Progenitor cell of endocrine pancreas (in vitro differentiated cells): ENCODE measurements around the gene ADH1B. TPM values are rescaled to one million over a fixed set of nuclear protein-coding genes. Genes with fewer than 3 reads are reported as not detected.

ENCODE experiments used
- DNase-seq: peaks from one replicate; pipeline ENCODE4 v3.0.0; 2021; ENCODE audit warnings: low spot score; ENCODE audit not compliant: unreplicated experiment
- H3K27ac Mint-ChIP-seq: 2 replicates; pipeline ENCODE4 v1.8.0; 2021; ENCODE audit warnings: mild to moderate bottlenecking, moderate library complexity, mixed read lengths
- H3K27me3 Mint-ChIP-seq: 2 replicates; pipeline ENCODE4 v1.8.0; 2021; ENCODE audit warnings: mixed read lengths
- H3K36me3 Mint-ChIP-seq: 2 replicates; pipeline ENCODE4 v1.8.0; 2022; ENCODE audit warnings: mixed read lengths; ENCODE audit not compliant: insufficient read depth
- H3K4me1 Mint-ChIP-seq: 2 replicates; pipeline ENCODE4 v1.8.0; 2021; ENCODE audit warnings: low read depth, mixed read lengths
- H3K4me3 Mint-ChIP-seq: 2 replicates; pipeline ENCODE4 v1.8.0; 2021; ENCODE audit warnings: low read depth, mild to moderate bottlenecking, moderate library complexity, mixed read lengths
- H3K9me3 Mint-ChIP-seq: 2 replicates; pipeline ENCODE4 v1.8.0; 2021; ENCODE audit warnings: low read depth, mixed read lengths
- total RNA-seq: library from RNA; stranded (reverse); gene quantifications from 2 replicates; pipeline ENCODE4 v1.2.1, GENCODE V29; 2021
- TF ChIP-seq, protein P1 (sequence below): fragments of 200-600 bp; sonication (generic); IDR thresholded peaks from one replicate; pipeline ENCODE4 v1.5.0; 2021; ENCODE audit warnings: antibody characterized with exemption, mild to moderate bottlenecking; ENCODE audit not compliant: unreplicated experiment

ADH1B gene
- total RNA-seq, 1 donor from 2014 or later: 0.53 TPM

DNA sequence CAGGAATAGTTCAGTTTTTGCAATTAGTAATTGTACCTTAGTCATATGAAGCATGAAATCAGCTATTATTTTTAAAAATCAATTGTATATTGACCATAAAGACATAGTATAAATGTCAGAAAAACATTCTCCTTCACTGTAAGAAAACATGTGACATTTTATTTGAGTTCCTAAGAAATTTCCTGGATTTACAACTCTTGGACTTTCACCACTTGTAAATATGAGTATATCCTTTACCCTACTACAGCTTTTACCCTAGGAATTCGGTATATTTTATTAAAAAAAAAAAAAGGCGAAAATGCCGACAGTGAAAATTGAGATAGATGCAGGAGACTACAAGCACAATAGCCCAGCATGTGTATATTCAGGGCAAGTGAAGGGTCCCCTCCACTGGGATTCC is 45.3 kb downstream of the ADH1B start:
- peaks cover 2% of the 10 kb centered on the region for H3K9me3 Mint-ChIP-seq
- no peak for DNase-seq
- no peaks in the 10 kb centered on the region for H3K4me1 Mint-ChIP-seq
- no peaks in the 10 kb centered on the region for H3K36me3 Mint-ChIP-seq
- peaks cover 4% of the 10 kb centered on the region for H3K27me3 Mint-ChIP-seq
- no peak overlapping the region for H3K27ac Mint-ChIP-seq
- H3K4me3 Mint-ChIP-seq: no peak overlapping the region
- TF ChIP-seq, protein P1, sequence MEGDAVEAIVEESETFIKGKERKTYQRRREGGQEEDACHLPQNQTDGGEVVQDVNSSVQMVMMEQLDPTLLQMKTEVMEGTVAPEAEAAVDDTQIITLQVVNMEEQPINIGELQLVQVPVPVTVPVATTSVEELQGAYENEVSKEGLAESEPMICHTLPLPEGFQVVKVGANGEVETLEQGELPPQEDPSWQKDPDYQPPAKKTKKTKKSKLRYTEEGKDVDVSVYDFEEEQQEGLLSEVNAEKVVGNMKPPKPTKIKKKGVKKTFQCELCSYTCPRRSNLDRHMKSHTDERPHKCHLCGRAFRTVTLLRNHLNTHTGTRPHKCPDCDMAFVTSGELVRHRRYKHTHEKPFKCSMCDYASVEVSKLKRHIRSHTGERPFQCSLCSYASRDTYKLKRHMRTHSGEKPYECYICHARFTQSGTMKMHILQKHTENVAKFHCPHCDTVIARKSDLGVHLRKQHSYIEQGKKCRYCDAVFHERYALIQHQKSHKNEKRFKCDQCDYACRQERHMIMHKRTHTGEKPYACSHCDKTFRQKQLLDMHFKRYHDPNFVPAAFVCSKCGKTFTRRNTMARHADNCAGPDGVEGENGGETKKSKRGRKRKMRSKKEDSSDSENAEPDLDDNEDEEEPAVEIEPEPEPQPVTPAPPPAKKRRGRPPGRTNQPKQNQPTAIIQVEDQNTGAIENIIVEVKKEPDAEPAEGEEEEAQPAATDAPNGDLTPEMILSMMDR: no peak

DNA sequence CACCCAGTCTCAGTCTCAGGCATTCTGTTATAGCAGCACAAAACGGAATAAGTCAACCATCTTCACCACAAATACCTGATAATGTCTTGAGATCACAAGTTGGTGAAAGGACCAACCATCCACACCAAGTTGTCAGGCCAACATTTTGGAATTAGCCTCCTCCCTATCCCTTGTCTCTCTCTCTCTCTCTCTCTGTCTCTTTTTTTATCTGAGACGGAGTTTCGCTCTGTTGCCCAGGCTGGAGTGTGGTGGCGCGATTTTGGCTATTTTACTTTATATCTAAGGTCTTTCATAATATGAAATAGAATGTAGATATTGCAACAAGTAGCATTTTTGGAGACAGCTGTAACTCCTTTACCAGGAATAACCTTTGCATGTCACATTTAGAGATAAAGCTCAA is 46.2 kb downstream of the ADH1B start:
- Mint-ChIP-seq H3K36me3 (no peaks in the 10 kb centered on the region), H3K27me3 (peaks cover 2% of the 10 kb centered on the region), H3K9me3 (peaks cover 2% of the 10 kb centered on the region), H3K27ac (no peak overlapping the region), H3K4me3 (no peak overlapping the region), H3K4me1 (no peaks in the 10 kb centered on the region)
- TF ChIP-seq, protein P1: no peak
- DNase-seq: no peak

DNA sequence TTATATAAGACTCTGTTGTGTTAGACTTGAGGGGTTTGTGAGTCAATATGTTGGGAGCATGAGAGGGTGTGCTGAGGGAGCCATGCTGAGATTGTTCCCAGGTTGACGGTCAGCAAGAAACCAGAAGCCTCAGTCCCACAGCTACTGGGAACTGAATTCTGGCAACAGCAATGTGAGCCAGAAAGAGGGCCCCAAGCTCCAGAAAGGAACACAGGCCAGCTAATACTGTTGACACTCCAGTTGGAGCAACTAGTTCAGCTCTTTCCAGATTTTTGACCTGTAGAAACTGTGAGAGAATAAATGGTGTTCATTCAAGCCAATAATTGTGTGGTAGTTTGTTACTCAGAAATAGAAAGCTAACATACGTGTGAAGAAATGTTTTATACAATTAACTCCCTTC is 47.5 kb downstream of the ADH1B start:
- DNase-seq: no peak
- TF ChIP-seq, protein P1: no peak
- no peak overlapping the region for H3K4me3 Mint-ChIP-seq
- H3K9me3 Mint-ChIP-seq: peaks cover 5% of the 10 kb centered on the region
- H3K27me3 Mint-ChIP-seq: no peaks in the 10 kb centered on the region
- no peaks in the 10 kb centered on the region for H3K4me1 Mint-ChIP-seq
- H3K27ac Mint-ChIP-seq: no peak overlapping the region
- H3K36me3 Mint-ChIP-seq: no peaks in the 10 kb centered on the region

DNA sequence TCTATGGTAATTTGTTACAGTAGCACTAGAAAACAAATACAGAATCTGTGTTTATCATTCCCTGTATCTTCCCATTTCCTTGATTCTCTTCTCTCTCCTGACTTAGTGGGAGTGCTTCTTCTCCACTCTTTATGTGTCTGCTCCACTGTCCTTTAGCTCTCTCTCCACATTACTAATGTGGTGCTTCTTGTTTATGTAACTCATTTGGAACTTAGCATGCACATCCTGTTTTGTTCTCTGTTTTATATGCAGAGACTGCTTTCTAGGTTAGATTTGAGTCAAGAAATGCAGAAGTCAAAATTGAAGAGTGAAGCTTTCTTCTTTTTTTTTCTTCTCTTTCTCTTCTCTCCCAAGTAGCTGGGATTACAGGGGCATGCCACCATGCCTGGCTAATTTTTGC is 56.3 kb downstream of the ADH1B start:
- Mint-ChIP-seq H3K27me3 (no peaks in the 10 kb centered on the region), H3K4me1 (no peaks in the 10 kb centered on the region), H3K27ac (no peak overlapping the region), H3K36me3 (peaks cover 1% of the 10 kb centered on the region), H3K4me3 (no peak overlapping the region), H3K9me3 (peaks cover 15% of the 10 kb centered on the region)
- TF ChIP-seq, protein P1: no peak
- DNase-seq: no peak

Other genes starting within 250 kb of the ADH1B start
- 211 and 213 TPM in 2 replicates for gene ADH5, start 232.6 kb downstream of the ADH1B start, total RNA-seq
- gene ADH4, start 177.1 kb downstream of the ADH1B start, total RNA-seq: not detected in 2 replicates
- gene ADH6, start 102.2 kb downstream of the ADH1B start, total RNA-seq: 1.9 TPM in 2 replicates
- 5.6 TPM in 2 replicates for gene ADH1A, start 30.4 kb downstream of the ADH1B start, total RNA-seq
- gene ADH1C, start 31.3 kb upstream of the ADH1B start, total RNA-seq: 3.3 and 4.6 TPM in 2 replicates
- gene ADH7, start 113.9 kb upstream of the ADH1B start, total RNA-seq: not detected in 2 replicates
- not detected in 2 replicates for gene C4orf17, start 189.6 kb upstream of the ADH1B start, total RNA-seq
- gene TRMT10A, start 242.6 kb upstream of the ADH1B start, total RNA-seq: 9.2 and 10.1 TPM in 2 replicates